K562 (cell line): ENCODE measurements around the gene PLXNB3. TPM values are rescaled to one million over a fixed set of nuclear protein-coding genes. Genes with fewer than 3 reads are reported as not detected.

ENCODE experiments used
- PHF21A ChIP-seq: fragments of 450-650 bp; IDR thresholded peaks from 2 replicates; pipeline ENCODE4 v1.6.1; 2017; ENCODE audit warnings: low read depth, borderline replicate concordance
- polyA plus RNA-seq, 8 experiments: library from polyadenylated mRNA; depleted of rRNA in 4 of 8; stranded (reverse) in 5 of 8; unstranded in 3 of 8; fragments of >200 nt; fragmentation: Nextera tagmentation in 2 of 8; fragmentation: Illumina TruSeq in 1 of 8; extraction: Ambion mirVana in 2 of 8; extraction: Trizol in 1 of 8; gene quantifications; 2 replicates each; pipeline versions ENCODE4 v1.2.1 to v1.2.3, GENCODE V29; 2011 to 2014; ENCODE audit warnings: inconsistent platforms in 1 of 8, missing spikeins in 1 of 8
- total RNA-seq, 7 experiments: library from RNA; depleted of rRNA in 6 of 7; stranded (reverse); fragments of >200 nt in 6 of 7; fragmentation: Illumina TruSeq in 2 of 7; extraction: Trizol in 2 of 7; gene quantifications; 2 replicates each; pipeline versions ENCODE4 v1.2.1 to v1.2.3, GENCODE V29; 2011 to 2021; ENCODE audit warnings: low replicate concordance in 1 of 7
- TF ChIP-seq, protein P1 (sequence below): fragments of 450-650 bp; IDR thresholded peaks from 2 replicates; pipeline ENCODE4 v1.6.1; 2016; ENCODE audit warnings: mild to moderate bottlenecking, moderate library complexity
- TF ChIP-seq, protein P2 (sequence below), 2 experiments: fragments of 250-450 bp in 1 of 2; fragments of 450-650 bp in 1 of 2; sonication (Bioruptor Pico) in 1 of 2; IDR thresholded peaks; 2 replicates each; pipeline versions ENCODE4 v1.6.1 to v1.8.0; 2016 to 2021; ENCODE audit warnings: mild to moderate bottlenecking in 2 of 2, moderate library complexity in 2 of 2, missing compliant biosample characterization in 1 of 2, missing genetic modification characterization in 1 of 2

Gene PLXNB3
- total and polyA plus RNA-seq, 9 of the 15 experiments (the other 6 are each of a cell fraction or from before 2014, with no cell fraction given), result 0.22 to 2.0 (median 1.4) TPM; not detected in 2

DNA sequence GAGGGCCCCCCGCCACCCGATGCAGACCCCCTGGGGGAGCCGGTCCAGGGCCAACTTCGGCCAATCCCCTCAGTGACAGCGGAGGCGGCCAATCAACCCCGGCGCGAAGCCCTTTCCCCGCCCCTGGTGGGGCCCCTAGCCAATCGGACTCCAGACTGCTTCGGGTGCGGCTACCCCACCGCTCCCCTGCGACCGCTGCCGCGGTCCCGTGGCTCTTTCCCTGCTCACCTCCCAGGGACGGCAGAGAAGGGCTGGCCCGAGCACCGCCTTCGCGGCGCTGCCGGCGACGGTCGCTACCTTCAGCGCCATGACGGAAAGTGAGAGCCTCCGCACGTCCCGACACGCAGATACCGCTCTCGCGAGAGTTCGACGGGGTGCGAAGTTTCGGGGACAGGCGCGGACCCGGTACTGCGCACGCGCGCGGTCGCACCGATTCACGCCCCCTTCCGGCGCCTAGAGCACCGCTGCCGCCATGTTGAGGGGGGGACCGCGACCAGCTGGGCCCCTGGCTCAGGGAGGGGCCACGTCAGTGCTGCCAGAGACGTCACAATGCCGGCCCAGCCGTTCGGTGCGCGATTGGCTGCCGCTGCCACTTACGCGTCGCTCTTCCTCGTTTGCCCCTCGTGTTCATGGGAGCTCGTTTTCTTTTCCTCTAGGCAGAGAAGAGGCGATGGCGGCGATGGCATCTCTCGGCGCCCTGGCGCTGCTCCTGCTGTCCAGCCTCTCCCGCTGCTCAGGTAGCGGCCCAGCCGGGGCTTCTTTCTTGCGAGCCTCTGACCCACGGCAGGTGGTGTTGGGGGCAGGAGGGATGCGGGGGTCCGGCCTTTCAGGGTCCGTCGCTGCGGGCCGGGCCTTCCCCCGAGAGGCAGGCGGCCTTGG, 30.2 kb downstream of the PLXNB3 start, which contains the start of the genes IDH3G and SSR4 (continued):
- TF ChIP-seq, protein P1, sequence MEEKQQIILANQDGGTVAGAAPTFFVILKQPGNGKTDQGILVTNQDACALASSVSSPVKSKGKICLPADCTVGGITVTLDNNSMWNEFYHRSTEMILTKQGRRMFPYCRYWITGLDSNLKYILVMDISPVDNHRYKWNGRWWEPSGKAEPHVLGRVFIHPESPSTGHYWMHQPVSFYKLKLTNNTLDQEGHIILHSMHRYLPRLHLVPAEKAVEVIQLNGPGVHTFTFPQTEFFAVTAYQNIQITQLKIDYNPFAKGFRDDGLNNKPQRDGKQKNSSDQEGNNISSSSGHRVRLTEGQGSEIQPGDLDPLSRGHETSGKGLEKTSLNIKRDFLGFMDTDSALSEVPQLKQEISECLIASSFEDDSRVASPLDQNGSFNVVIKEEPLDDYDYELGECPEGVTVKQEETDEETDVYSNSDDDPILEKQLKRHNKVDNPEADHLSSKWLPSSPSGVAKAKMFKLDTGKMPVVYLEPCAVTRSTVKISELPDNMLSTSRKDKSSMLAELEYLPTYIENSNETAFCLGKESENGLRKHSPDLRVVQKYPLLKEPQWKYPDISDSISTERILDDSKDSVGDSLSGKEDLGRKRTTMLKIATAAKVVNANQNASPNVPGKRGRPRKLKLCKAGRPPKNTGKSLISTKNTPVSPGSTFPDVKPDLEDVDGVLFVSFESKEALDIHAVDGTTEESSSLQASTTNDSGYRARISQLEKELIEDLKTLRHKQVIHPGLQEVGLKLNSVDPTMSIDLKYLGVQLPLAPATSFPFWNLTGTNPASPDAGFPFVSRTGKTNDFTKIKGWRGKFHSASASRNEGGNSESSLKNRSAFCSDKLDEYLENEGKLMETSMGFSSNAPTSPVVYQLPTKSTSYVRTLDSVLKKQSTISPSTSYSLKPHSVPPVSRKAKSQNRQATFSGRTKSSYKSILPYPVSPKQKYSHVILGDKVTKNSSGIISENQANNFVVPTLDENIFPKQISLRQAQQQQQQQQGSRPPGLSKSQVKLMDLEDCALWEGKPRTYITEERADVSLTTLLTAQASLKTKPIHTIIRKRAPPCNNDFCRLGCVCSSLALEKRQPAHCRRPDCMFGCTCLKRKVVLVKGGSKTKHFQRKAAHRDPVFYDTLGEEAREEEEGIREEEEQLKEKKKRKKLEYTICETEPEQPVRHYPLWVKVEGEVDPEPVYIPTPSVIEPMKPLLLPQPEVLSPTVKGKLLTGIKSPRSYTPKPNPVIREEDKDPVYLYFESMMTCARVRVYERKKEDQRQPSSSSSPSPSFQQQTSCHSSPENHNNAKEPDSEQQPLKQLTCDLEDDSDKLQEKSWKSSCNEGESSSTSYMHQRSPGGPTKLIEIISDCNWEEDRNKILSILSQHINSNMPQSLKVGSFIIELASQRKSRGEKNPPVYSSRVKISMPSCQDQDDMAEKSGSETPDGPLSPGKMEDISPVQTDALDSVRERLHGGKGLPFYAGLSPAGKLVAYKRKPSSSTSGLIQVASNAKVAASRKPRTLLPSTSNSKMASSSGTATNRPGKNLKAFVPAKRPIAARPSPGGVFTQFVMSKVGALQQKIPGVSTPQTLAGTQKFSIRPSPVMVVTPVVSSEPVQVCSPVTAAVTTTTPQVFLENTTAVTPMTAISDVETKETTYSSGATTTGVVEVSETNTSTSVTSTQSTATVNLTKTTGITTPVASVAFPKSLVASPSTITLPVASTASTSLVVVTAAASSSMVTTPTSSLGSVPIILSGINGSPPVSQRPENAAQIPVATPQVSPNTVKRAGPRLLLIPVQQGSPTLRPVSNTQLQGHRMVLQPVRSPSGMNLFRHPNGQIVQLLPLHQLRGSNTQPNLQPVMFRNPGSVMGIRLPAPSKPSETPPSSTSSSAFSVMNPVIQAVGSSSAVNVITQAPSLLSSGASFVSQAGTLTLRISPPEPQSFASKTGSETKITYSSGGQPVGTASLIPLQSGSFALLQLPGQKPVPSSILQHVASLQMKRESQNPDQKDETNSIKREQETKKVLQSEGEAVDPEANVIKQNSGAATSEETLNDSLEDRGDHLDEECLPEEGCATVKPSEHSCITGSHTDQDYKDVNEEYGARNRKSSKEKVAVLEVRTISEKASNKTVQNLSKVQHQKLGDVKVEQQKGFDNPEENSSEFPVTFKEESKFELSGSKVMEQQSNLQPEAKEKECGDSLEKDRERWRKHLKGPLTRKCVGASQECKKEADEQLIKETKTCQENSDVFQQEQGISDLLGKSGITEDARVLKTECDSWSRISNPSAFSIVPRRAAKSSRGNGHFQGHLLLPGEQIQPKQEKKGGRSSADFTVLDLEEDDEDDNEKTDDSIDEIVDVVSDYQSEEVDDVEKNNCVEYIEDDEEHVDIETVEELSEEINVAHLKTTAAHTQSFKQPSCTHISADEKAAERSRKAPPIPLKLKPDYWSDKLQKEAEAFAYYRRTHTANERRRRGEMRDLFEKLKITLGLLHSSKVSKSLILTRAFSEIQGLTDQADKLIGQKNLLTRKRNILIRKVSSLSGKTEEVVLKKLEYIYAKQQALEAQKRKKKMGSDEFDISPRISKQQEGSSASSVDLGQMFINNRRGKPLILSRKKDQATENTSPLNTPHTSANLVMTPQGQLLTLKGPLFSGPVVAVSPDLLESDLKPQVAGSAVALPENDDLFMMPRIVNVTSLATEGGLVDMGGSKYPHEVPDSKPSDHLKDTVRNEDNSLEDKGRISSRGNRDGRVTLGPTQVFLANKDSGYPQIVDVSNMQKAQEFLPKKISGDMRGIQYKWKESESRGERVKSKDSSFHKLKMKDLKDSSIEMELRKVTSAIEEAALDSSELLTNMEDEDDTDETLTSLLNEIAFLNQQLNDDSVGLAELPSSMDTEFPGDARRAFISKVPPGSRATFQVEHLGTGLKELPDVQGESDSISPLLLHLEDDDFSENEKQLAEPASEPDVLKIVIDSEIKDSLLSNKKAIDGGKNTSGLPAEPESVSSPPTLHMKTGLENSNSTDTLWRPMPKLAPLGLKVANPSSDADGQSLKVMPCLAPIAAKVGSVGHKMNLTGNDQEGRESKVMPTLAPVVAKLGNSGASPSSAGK, result peak; percentile 91
- TF ChIP-seq, protein P2, sequence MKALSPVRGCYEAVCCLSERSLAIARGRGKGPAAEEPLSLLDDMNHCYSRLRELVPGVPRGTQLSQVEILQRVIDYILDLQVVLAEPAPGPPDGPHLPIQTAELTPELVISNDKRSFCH (CRISPR knock-in tag; IDR thresholded peaks at IDR 0.05), result no peak
- TF ChIP-seq, protein P2 (tag; IDR thresholded peaks at IDR 0.05), result no peak
- TF ChIP-seq PHF21A, result no peak
- TF ChIP-seq, all 486 proteins: peak for 111
